ENCODE data around the gene DKKL1. TPM values are rescaled to one million over a fixed set of nuclear protein-coding genes. Genes with fewer than 3 reads are reported as not detected.

Gene DKKL1
- polyA plus RNA-seq, 1 donor (not counting 4 experiments of a cell fraction or from before 2014, with no cell fraction given) = not detected

- no peak overlapping the region for H3K9ac ChIP-seq (ENCODE audit: control insufficient read depth, extremely low read depth, insufficient read depth, low read length)
- no peak overlapping the region for H2AFZ ChIP-seq (ENCODE audit: control insufficient read depth, low read length)
- no peaks in the 10 kb centered on the region for H3K9me1 ChIP-seq (ENCODE audit: control insufficient read depth, extremely low read depth, insufficient read depth, low read length)
- no peak overlapping the region for H3K27ac ChIP-seq (ENCODE audit: control insufficient read depth, insufficient read depth, low read length)
- H3K4me2 ChIP-seq (ENCODE audit: control insufficient read depth, extremely low read depth, insufficient read depth, low read depth, low read length) = peak overlapping the region; percentile 64
- peaks cover 0 to 7% of the 10 kb centered on the region in 2 experiments for H3K36me3 ChIP-seq (ENCODE audit: control insufficient read depth in 2 of 2, extremely low read depth in 1 of 2, insufficient read depth in 2 of 2, low read length in 2 of 2)
- no peaks in the 10 kb centered on the region for H4K20me1 ChIP-seq (ENCODE audit: control insufficient read depth, extremely low read depth, insufficient read depth, low read length)
- no peaks in the 10 kb centered on the region for H3K9me3 ChIP-seq (ENCODE audit: control insufficient read depth, low read depth, low read length)
- DNase-seq (ENCODE audit: low read depth, low spot score) = no peak
- peaks cover 3% of the 10 kb centered on the region for H3K4me1 ChIP-seq (ENCODE audit: control insufficient read depth, extremely low read depth, insufficient read depth, low read length)
- H3K4me3 ChIP-seq (ENCODE audit: control insufficient read depth in 2 of 3, extremely low read depth in 1 of 3, insufficient read depth in 2 of 3, low read depth in 1 of 3, low read length in 3 of 3) = peak overlapping the region in 1 of 3 experiments; percentile 38
- no peaks in the 10 kb centered on the region for H3K79me2 ChIP-seq (ENCODE audit: control insufficient read depth, insufficient read depth, low read length)
- TF ChIP-seq CTCF (optimal IDR thresholded peaks at IDR 0.05 in 1 of 3, IDR thresholded peaks at IDR 0.05 in 1 of 3, conservative IDR thresholded peaks at IDR 0.05 in 1 of 3; ENCODE audit: extremely low read depth in 1 of 3, insufficient read depth in 2 of 3, low read length in 3 of 3) (no peak), EZH2 (IDR thresholded peaks at IDR 0.05; ENCODE audit: low read length) (no peak)
- no peak for FAIRE-seq
- peaks cover 16% of the 10 kb centered on the region for H3K27me3 ChIP-seq (ENCODE audit: control insufficient read depth, extremely low read depth, insufficient read depth, low read length)
- dilution Hi-C loops (cut with MboI; ENCODE audit: extremely low pct_ligation_motif_present, low sequenced_read_pairs) = no loop called here
Observed at GRCh38 chr19:49338023-49338677, 25.5 kb upstream of the DKKL1 start.

GRCh38 chr19:49338691-49339300 is 24.9 kb upstream of the DKKL1 start:
- Histone ChIP-seq H3K79me2 (ENCODE audit: control insufficient read depth, insufficient read depth, low read length) (no peaks in the 10 kb centered on the region), H3K27me3 (ENCODE audit: control insufficient read depth, extremely low read depth, insufficient read depth, low read length) (peaks cover 16% of the 10 kb centered on the region), H3K9me1 (ENCODE audit: control insufficient read depth, extremely low read depth, insufficient read depth, low read length) (no peaks in the 10 kb centered on the region), H3K4me1 (ENCODE audit: control insufficient read depth, extremely low read depth, insufficient read depth, low read length) (peaks cover 3% of the 10 kb centered on the region), H2AFZ (ENCODE audit: control insufficient read depth, low read length) (peak overlapping the region; percentile 77), H3K4me3 (ENCODE audit: control insufficient read depth in 2 of 3, extremely low read depth in 1 of 3, insufficient read depth in 2 of 3, low read depth in 1 of 3, low read length in 3 of 3) (peak overlapping the region; percentile 33 to 47 (median 38)), H3K9ac (ENCODE audit: control insufficient read depth, extremely low read depth, insufficient read depth, low read length) (no peak overlapping the region), H3K9me3 (ENCODE audit: control insufficient read depth, low read depth, low read length) (no peaks in the 10 kb centered on the region), H3K36me3 (ENCODE audit: control insufficient read depth in 2 of 2, extremely low read depth in 1 of 2, insufficient read depth in 2 of 2, low read length in 2 of 2) (peaks cover 0 to 7% of the 10 kb centered on the region in 2 experiments), H4K20me1 (ENCODE audit: control insufficient read depth, extremely low read depth, insufficient read depth, low read length) (no peaks in the 10 kb centered on the region), H3K27ac (ENCODE audit: control insufficient read depth, insufficient read depth, low read length) (no peak overlapping the region), H3K4me2 (ENCODE audit: control insufficient read depth, extremely low read depth, insufficient read depth, low read depth, low read length) (peak overlapping the region; percentile 83)
- TF ChIP-seq CTCF (optimal IDR thresholded peaks at IDR 0.05 in 1 of 3, IDR thresholded peaks at IDR 0.05 in 1 of 3, conservative IDR thresholded peaks at IDR 0.05 in 1 of 3; ENCODE audit: extremely low read depth in 1 of 3, insufficient read depth in 2 of 3, low read length in 3 of 3) (peak in 1 of 3 experiments; percentile 3), EZH2 (IDR thresholded peaks at IDR 0.05; ENCODE audit: low read length) (peak; percentile 54)
- FAIRE-seq = no peak
- DNase-seq (ENCODE audit: low read depth, low spot score) = peak; percentile 54
- dilution Hi-C loops (cut with MboI; ENCODE audit: extremely low pct_ligation_motif_present, low sequenced_read_pairs) = no loop called here

Measured in keratinocyte (primary cell).